LHCN-M2 (cell line): ENCODE data around the gene CASP4. TPM values are rescaled to one million over a fixed set of nuclear protein-coding genes. Genes with fewer than 3 reads are reported as not detected.

Experiments
- total RNA-seq: library from RNA; depleted of rRNA; stranded (reverse); fragments of >200 nt; gene quantifications from 2 replicates; pipeline ENCODE4 v1.2.3, GENCODE V29; 2014; rRNA removed

The CASP4 gene
- total RNA-seq, 1 experiment from 2014 or later = 88.7 TPM

Other genes with a start within 250 kb of the CASP4 start
- gene CASP12, start 70.1 kb downstream of the CASP4 start, total RNA-seq = 0.13 TPM in 1 of 2 replicates, not detected in the other
- gene CASP5, start 54.6 kb upstream of the CASP4 start, total RNA-seq = not detected in 2 replicates
- gene CASP1, start 66.6 kb upstream of the CASP4 start, total RNA-seq = 4.4 and 6.5 TPM in 2 replicates
- gene CARD16, start 76.8 kb upstream of the CASP4 start, total RNA-seq = not detected in 2 replicates
- gene CARD18, start 171.2 kb upstream of the CASP4 start, total RNA-seq = not detected in 2 replicates